HG02870 (cell line): Measurements from ENCODE around the gene SOAT2.

Source experiments
- ATAC-seq: cut with Tn5 transposase; IDR thresholded peaks from one replicate; pipeline ENCODE4 v1.9.1; 2021; ENCODE audit warnings: mild to moderate bottlenecking, moderate library complexity; ENCODE audit not compliant: unreplicated experiment

The SOAT2 gene

DNA sequence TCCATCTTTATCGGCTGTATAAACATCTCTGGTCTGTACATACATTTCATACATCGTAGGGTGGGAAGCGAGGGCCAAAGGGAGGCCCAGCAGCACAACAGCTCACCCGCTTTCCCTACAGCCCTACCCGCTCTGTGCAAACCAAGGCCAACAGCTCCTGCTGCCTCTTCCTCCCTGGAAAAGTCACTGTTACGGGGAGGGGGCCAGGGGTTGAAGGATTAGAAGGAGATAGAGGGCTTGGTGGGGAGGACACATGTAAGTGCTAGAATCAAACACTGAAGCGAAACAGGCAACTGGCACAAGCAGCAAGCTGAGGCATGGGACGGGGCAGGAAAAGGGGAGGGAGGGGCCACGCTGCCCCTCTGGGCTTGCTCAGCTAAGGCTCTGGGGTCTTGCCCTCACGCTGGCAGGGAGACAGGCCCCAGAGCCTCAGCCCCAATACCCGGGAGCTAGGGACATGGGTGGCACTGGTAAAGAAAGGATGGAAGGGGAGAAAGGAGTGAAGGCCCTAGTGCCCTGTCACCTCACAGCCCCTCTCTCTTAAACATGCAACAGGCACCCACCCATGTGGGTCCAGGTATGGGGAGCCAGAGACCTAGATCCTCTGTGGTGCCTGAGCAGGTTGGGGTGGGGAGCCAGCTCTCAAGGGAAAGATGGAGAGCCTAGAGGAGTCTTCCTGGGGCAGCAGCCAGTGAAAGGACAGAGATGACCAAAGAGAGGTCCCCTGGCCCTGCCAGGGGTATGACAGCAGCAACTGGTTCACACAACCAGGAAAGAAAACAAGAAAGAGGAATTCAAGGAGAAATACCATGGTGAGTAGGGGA, 38.5 kb upstream of the SOAT2 start:
- ATAC-seq: no peak

DNA sequence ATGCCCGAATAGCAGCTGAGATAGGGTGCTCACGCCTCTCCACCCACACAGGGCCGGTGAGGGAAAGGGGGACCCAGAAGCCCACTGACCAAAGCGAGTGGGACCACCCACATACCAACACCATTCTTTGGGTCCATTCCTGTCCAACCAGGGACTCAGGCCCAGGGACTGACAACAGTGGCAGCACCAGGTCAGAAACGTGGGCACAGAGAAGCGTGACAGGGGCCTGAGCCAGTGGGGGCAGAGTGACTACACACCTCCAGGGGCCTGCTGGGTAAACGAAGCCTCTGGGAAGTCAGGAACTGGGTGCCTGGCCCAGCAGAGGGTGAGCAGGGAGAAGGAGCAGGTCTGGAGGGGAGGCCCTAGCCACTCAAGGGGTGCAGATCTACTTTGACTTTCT, 37.8 kb upstream of the SOAT2 start:
- no peak for ATAC-seq

DNA sequence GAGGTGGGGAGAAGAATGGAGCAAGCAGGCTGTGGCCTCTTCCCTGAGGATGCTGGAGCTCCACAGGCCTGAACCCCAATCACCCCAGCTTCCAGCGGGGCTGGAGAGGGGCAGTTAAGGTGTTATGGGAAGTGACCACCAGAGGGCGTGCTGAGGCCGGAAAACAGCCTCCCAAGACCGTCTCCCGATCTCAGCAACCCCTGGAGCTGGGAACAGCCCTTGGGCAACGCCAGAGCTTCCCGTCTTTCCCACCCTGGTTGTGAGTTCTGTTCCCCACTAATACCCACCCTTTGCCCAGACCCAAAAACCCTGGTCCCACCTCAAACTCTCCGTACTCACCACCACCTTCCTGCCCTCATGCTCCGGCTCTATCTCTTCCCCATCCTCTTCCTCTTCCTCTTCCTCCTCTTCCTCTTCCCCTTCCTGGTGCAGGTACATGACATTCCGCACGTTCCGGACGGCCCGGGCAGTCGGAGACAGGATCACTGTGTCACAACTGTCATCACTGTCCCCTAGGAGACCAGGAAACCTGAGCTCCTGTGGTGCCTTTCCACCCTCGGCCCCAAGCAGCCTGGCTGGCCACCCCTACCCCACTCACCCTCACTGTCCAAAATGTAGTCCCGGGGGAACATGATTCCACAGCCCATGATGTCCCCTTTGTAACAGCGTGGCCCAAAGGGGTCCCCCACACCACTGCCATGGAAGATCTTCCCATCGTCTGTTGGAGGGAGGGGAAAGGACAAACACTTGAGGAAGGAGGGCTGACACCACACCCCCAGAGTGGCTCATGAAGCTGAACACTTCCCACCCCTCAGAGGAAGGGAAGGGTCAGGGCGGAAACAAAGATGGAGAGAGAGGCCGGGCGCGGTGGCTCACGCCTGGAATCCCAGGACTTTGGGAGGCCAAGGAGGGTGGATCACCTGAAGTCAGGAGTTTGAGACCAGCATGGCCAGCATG, 37.0 kb upstream of the SOAT2 start:
- no peak for ATAC-seq

DNA sequence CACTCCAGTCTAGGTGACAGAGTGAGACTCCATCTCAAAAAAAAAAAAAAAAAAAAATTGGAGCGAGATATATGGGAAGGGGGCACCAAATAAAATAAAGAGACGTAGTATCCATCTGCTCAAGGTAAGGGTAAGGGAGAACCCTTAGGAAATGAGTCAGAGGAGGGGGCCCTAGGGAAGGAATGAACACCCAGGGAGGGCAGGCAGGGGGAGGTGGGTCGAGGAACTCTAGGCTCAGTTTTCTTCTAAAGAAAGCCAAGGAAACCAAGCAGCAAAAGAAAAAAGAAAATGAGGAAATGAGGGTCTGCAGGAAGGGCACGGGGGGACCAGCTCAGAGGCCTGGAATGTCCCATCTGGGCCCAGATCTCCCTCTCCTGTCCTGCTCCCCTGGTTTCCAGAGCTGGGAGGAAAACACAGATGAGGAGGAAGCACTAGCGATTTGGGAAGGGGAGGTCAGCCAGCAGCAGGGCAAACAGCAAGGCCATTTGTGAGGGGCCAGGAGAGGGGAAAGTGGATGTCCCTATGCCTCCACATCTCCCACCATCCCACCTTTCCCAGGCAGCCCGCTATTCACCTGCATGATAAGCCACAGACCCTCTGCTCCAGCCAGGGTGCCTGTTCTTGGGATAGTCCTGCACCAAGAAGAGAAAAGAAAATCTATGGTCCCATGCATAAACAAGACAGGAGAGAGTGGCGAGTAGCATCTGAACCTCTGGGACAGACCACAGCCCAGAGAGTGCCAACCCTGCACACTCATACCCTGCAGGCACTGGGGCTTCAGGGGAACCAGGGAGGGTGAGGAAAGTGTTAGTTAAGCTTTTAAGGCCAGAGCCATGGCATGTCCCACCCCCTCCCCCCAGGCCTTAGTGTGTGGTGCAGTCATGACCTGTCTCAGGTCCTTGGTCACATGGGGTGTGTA, 36.0 kb upstream of the SOAT2 start:
- no peak for ATAC-seq

DNA sequence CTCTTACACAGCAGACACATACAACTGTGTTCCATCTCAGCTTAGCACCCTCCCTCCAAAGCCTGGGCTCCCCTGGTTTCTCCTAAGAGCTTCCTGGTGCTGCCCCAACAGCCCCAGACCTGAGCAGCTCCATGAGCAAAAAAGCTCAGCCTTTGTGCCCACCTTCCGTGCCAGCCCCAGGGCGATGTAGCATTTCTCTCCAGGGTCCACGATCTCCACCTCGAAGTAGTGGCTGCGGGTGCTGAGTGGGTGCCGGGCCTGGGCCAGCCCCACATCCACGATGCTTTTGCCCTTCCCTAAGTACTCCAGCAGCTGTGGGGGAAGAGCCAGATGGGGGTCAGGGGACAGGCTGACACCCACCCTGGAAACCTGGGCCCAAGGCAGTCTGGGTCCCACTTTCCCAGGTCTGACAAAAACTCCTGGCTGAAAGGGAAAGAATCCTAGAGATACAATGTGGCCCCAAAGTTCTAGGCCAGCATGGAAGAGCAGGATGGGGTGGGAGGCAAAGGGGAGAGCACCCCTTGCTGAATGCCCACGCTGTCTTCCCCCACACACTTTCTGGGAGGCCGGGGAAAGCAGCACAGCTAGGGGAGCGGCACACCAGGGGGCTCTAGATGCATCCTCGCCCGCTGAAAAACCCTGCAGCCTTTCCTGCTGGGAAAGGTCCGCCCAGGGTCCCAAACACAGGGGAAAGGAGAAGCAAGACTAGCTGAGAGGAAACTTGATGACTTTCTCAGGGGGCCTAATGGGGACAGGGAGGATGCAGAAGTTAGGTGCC, 35.1 kb upstream of the SOAT2 start:
- no peak for ATAC-seq

DNA sequence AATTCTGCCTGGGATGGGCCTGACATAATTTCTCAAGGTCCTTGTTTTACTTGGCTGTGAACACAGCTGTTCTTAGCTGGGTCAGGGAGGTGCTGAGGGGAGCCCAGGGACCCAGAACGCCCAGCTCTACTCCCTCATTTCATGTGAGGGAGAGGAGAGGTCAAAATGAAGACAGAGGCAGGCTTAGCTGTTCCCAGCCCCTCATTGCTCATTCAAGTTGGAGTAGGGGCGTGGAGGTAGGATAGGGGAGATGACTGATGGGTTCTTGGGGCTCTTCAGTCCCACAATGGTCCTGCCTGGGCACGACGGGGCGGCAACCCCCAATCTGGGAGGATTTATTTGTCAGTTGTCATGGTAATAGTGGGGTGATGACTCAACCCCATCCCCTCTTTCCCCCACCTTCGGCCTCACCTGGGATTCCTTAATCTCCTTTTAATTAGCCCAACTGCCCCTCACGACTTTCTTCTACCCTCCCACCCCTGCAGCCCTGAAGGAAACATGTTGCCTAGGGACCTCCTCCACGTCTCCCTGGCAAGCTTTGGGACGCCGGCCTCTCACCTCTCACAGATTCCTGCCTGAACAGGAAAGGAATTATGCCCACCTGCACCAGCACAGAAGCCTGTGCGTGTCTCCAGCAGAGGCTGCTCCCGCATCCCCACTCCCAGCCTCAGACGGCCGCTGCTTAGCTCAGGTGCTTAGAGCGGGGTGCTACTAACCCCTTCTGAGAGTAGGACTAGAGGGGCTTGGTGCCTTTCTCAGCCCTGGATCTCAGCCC, 34.3 kb upstream of the SOAT2 start:
- ATAC-seq: no peak

DNA sequence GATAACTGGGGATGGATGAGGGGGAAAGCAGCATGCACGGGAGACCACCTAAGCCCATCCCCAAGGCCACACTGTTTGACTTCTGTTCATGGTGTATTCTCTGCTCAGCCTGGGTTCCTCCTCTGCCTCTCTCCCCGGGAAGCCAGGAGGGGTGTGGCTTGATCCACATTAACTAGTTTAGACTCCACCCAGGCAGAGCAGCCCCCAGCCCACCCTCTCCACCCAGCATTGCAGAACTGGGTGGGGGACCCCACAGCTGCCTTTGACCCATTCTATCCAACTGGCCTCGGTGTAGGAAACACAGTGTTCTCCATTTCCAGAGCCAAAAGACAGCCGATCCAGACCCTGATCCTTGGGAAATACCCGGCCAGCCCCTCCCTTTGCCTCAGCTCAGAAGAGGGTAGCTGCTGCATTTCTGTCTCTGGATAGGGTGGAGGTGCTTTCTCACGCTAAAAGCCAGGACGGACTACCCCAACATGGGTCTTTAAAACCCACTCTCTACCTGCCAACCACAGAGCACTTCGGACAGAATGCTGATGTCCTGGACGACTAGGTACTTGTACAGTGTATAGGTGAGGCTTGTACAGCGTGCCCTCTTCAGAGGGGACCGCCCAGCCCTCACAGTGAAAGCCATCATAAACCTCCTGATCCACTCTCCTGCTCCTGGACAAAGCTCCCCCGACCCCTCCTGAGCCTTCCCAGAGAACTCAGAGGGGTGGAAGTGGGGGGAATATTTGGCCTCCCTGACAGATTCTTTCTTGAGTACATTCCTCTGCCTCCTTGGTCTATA, 33.5 kb upstream of the SOAT2 start:
- no peak for ATAC-seq

DNA sequence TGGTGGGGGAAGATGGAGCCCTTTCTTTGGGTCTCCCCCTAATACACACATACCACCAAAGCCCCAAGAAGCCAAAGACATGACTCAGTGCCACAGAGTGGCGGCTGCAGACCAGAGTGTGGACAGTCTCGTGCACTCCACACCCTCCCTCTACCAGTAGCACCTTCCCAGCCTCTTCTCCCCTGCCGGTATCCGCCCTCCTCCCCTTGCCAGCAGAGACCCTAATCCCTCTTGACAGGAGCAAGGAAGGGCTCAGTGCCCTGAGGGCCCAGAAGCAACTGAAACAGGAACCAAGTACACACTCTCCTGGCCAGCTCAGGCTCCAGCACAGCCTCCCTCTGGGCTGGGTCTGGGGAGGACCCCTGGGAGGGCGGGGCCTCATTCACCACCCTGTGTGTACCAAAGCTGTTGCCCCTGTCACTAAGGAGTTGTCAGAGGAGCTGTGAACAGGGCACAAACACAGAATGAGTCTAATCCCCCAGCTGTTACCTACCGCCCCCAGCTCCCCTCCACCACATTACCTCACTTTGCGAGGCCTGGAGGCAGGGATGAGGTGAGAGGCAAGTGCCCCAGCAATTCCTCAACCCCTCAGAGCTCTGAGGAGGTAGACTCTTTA, 32.3 kb upstream of the SOAT2 start:
- no peak for ATAC-seq

DNA sequence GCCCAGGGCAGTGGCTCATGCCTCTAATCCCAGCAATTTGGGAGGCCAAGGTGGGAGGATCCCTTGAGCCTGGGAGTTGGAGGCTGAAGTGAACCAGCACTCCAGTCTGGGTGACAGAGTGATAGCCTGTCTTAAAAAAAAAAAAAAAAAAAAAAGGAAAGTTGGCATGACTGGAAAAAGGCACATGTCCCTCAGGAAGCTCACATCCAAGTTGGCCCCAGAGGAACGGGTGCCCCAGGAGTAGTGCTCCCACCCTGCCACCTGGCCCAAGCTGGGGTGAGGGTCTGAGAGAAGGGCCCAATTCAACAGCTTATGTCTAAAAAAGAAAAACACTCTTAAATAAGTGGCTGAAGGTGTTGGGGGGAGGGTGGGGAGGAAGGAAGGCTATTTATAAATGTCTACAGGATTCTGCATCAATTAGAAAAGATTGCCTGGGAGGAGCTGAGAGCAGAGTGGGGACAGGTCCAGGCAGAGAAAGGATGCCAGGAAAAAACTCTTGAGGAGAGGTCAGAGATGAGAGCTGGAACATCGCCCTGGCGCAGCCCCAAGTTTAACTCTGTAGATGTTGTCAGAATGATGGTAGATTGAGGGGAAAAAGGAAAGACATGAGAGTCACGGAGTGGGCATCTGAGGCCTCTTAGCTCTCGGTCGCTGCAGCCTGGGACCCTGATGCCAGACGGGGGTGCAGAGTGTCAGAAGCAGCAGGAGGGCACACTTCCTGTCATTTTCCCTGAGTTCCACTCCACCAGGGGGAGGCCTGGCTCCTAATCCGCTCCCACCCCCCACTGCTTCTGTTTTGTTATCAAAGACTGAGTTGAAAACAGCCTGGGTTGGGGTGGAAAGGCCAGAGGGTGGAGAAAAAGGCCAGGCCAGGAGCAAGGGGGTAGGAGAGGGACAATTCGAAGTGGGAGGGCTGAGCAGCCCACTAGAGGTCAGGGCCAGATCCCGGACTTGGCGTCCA, 31.4 kb upstream of the SOAT2 start:
- ATAC-seq: no peak

DNA sequence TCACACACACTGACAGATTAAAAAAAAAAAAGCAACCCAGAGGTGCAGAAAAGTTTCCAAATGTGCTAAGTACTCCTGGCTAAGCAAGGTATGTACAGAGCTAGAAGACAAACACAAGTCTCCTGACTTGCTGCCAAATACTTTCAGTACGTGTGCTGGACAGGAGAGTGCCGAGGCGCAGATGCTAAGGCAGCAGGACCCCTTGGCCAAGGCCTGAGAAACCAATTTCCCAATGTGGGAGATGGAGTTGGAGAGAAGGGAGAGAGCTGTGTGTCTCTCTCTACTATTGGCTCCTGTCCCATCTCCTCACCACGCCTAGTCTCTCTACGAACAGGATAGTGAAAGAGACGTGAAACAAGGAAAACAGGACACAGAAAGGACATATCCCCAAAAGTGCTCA, 29.4 kb upstream of the SOAT2 start:
- no peak for ATAC-seq

DNA sequence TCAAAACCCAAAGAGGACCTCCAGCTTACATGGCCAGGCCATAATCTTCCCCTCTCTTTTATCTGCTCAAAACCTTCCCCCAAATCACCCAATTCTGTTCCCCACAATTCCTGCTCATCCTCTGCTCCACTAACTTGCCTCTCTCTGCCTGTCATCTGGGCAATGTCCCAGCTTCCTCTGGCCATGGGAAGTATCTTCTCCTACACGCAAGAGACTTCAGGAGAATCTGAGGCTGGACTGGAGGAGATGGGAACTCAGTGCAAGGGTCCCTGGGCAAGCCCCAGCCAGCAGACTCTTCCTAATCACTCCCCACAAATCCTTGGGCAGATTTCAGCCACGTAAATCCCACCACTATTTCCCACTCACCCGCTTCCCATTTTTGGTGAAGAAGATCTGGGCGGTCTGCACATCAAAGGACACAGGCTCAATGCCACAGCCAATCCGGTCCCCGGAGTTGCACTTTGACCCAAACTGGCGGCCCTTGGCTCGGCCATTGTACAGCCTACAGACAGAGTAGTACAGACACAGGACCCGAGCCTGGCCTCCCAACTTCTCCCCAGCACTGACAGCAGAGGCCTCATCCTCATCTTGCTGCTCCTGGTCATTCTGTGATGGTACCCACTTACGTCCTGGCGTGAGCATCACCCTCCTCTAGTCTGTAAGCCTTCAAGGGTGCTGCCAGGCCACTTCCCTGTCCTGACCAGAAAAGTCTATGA, 28.8 kb upstream of the SOAT2 start:
- no peak for ATAC-seq

DNA sequence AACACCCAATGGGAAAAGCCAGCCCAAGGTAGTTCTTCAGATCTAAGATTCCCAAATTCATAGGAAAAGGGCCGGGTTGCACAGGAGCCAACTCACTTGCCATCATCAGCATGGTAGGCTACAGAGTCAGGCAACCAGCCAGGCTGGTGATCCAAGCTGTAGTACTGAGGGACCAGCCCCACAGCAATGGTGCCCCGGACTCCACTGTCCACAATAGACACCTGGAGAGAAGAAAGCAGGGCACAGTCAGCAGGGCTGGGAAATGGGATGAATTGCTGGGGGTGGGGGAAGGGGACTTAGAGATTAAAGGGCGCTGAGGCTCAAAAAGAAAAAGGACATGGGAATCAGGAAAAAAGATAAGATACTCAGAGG, 28.3 kb upstream of the SOAT2 start:
- ATAC-seq: no peak

DNA sequence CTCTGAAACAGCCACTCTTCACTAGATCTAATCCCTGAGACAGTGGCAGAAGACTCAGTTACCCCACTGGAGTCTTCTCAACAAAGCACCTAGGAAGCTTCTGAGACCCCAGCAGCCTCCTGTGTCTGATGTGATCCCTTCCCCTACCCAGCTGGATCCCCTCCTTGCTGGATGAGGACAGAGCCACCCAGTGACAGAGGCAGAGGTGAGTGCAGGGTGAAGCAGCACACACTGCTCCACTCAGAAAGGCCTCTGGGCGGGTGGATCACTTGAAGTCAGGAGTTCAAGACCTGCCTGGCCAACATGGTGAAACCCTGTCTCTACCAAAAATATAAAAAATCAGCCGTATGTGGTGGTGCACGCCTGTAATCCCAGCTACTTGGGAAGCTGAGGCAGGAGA, 26.8 kb upstream of the SOAT2 start:
- ATAC-seq: no peak

DNA sequence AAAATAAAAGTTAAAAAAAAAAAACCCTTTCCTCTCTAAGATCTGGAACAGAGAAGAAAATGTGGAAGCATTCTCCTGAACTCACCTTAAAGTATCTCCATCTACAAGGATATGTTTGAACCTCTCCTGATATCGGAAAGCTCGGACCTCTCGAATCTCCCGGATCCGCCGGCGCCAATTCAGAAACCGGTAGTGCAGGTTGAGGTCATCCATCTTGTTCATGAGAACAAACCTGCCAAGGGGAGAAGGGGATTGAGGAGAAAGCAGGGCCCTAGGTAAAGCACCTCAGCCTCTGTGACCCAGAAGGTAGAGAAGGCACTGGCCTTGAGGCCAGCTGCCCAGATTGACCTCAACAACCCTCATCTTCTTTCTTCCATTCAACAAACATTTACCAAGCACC, 26.3 kb upstream of the SOAT2 start:
- ATAC-seq: no peak

DNA sequence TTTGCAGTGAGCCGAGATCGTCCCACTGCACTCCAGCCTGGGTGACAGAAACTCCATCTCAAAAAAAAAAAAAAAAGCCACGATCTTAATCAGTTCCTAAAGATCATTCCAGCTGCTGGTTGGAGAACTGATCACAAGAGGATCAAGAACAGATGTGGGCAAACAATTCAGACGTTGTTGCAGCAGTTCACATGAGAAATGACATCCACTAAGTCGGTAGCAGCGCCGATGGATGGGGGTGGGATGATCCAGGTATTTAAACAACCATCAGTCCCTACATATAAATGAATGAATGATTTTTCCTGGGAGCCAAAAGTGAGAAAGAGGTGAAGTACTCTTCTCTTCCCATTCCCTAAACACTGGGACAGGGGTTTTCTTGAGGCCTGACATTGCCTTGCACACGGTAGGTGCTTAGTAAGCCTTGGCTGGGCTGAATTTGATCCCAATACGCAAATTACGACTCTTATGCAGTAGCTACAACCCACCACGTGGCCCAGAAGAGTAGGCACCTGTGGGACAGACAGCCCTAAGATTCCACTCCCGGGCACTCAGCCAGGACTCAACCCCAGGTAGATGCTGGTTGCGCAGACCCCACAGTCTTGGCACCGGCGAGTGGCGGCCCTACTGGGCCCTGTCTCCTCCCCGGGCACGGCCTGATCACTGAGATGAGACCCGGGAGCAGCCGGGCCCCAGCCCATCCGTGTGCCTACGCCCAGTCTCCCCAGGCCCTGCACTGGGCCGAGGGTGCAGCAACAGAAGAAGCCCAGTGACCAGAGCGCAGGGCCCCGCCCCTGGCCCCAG, 24.7 kb upstream of the SOAT2 start:
- peak; percentile 15 for ATAC-seq
